K562 (cell line): ENCODE data around the gene PATE3. TPM values are rescaled to one million over a fixed set of nuclear protein-coding genes. Genes with fewer than 3 reads are reported as not detected.

Experiments
- ATAC-seq: fragments of 200-7000 bp; cut with Tn5 transposase; 3 replicates; pipeline ENCODE4 v1.9.1; 2020; ENCODE audit warnings: moderate library complexity
- BruUV-seq: library from RNA; stranded (reverse); fragments of 400-500 nt; replicated peaks from 2 replicates; lab custom pipeline; 2021; lab: Mats Ljungman, UMichigan
- CTCF ChIA-PET: fragments of 300-600 bp; formaldehyde crosslinking; extraction: SDS; loops from one replicate; lab custom pipeline; 2021; ENCODE audit warnings: low intra/inter-chr PET ratio; lab: Yijun Ruan, JAX
- POLR2A ChIA-PET: fragments of 300-600, 350-650 bp; sonication (Branson Sonifier 250); formaldehyde crosslinking; extraction: SDS; loops from one replicate; lab custom pipeline; 2021; ENCODE audit warnings: antibody characterized with exemption, inconsistent platforms; lab: Yijun Ruan, JAX
- DNase-seq, 4 experiments: peaks; one replicate each; pipeline versions ENCODE4 v3.0.0 to v3.0.0-alpha.2; 2011 to 2018; ENCODE audit warnings: low spot score in 3 of 4, mixed read lengths in 3 of 4; ENCODE audit errors: extremely low read depth in 1 of 4
- FAIRE-seq: peaks from 2 replicates; lab custom pipeline; 2011; peaks lifted over from hg19 to GRCh38; lab: Jason Lieb, UNC
- H2AFZ ChIP-seq: 2 replicates; pipeline ENCODE4 v1.6.0; 2011; ENCODE audit warnings: low read depth, low read length, control low read depth, inconsistent platforms
- H3K27ac ChIP-seq: fragments of 200-600 bp; 3 replicates; pipeline ENCODE4 v1.8.0; 2011; ENCODE audit warnings: low read depth, mild to moderate bottlenecking, control low read depth, inconsistent platforms, low read length, moderate library complexity, mixed read lengths; ENCODE audit errors: extremely low read depth
- H3K27me3 ChIP-seq, 2 experiments: fragments of 300-600 bp in 1 of 2; 2 replicates in 1 of 2; 3 replicates in 1 of 2; pipeline versions ENCODE4 v1.6.0 to v1.8.0; 2011; ENCODE audit warnings: inconsistent platforms in 2 of 2, low read length in 2 of 2, mild to moderate bottlenecking in 1 of 2, mixed read lengths in 1 of 2, moderate library complexity in 1 of 2; ENCODE audit not compliant: control insufficient read depth in 2 of 2, insufficient read depth in 2 of 2
- H3K36me3 ChIP-seq: fragments of 300-600 bp; 3 replicates; pipeline ENCODE4 v1.8.0; 2011; ENCODE audit warnings: mild to moderate bottlenecking, low read length, inconsistent platforms; ENCODE audit not compliant: control insufficient read depth, insufficient read depth
- H3K4me1 ChIP-seq, 2 experiments: fragments of 200-600 bp in 1 of 2; replicated peaks in 1 of 2; 2 replicates in 1 of 2; 3 replicates in 1 of 2; pipeline versions ENCODE4 v1.5.1 to v1.8.0; 2011; ENCODE audit warnings: inconsistent platforms in 2 of 2, low read length in 2 of 2, mild to moderate bottlenecking in 1 of 2, mixed read lengths in 1 of 2, moderate library complexity in 1 of 2; ENCODE audit not compliant: control insufficient read depth in 2 of 2, insufficient read depth in 2 of 2
- H3K4me2 ChIP-seq: 2 replicates; pipeline ENCODE4 v1.6.1; 2011; ENCODE audit warnings: low read length, control low read depth, inconsistent platforms, mixed read lengths; ENCODE audit not compliant: insufficient read depth
- H3K4me3 ChIP-seq: fragments of 200-600 bp; sonication (generic), shearing (Covaris generic); 2 replicates; pipeline ENCODE4 v1.5.1; 2016; ENCODE audit warnings: control low read depth, inconsistent platforms
- H3K79me2 ChIP-seq: fragments of 200-600 bp; 3 replicates; pipeline ENCODE4 v1.8.0; 2011; ENCODE audit warnings: low read length, inconsistent platforms; ENCODE audit not compliant: control insufficient read depth, insufficient read depth
- H3K9ac ChIP-seq, 2 experiments: 2 replicates each; pipeline versions ENCODE4 v1.6.0 to v1.6.1; 2011; ENCODE audit warnings: low read depth in 2 of 2, low read length in 2 of 2, control low read depth in 1 of 2, inconsistent platforms in 1 of 2, mild to moderate bottlenecking in 1 of 2, mixed read lengths in 1 of 2; ENCODE audit not compliant: insufficient read depth in 1 of 2
- H3K9me1 ChIP-seq: one replicate; pipeline ENCODE4 v1.6.0; 2011; ENCODE audit warnings: inconsistent platforms, mild to moderate bottlenecking, low read length, moderate library complexity; ENCODE audit not compliant: control insufficient read depth, insufficient read depth
- H3K9me3 ChIP-seq: replicated peaks from 2 replicates; pipeline ENCODE4 v1.5.1; 2011; ENCODE audit warnings: low read depth, low read length, inconsistent platforms; ENCODE audit not compliant: control insufficient read depth, insufficient read depth
- H4K20me1 ChIP-seq: replicated peaks from 2 replicates; pipeline ENCODE4 v1.6.1; 2011; ENCODE audit warnings: low read length, inconsistent platforms, mixed read lengths; ENCODE audit not compliant: control insufficient read depth, insufficient read depth
- ATF6 ChIP-seq: sonication (generic); formaldehyde crosslinking; IDR thresholded peaks from 2 replicates; pipeline ENCODE4 v1.4.0; 2020; ENCODE audit warnings: mild to moderate bottlenecking, missing genetic modification reagents
- BRD9 ChIP-seq: fragments of 450-650 bp; IDR thresholded peaks from 2 replicates; pipeline ENCODE4 v1.6.1; 2018; ENCODE audit warnings: low read depth; ENCODE audit not compliant: partially characterized antibody
- CBFA2T3 ChIP-seq: fragments of 450-650 bp; IDR thresholded peaks from 2 replicates; pipeline ENCODE4 v1.6.1; 2017
- CHD1 ChIP-seq: fragments of 200-600 bp; sonication (generic); IDR thresholded peaks from one replicate; pipeline ENCODE4 v1.6.1; 2012; ENCODE audit warnings: mild to moderate bottlenecking, moderate library complexity, low read length, inconsistent platforms
- ETS2 ChIP-seq: IDR thresholded peaks from 2 replicates; pipeline ENCODE4 v1.6.1; 2016; ENCODE audit warnings: borderline replicate concordance, missing genetic modification characterization, mild to moderate bottlenecking, moderate library complexity, missing compliant biosample characterization; ENCODE audit not compliant: poor library complexity, severe bottlenecking
- HDAC6 ChIP-seq: IDR thresholded peaks from 2 replicates; pipeline ENCODE4 v1.6.1; 2012; ENCODE audit warnings: low read depth, mild to moderate bottlenecking, control low read depth, inconsistent platforms, low read length, moderate library complexity
- HEY1 ChIP-seq: fragments of 250-450 bp; sonication (Bioruptor Pico); IDR thresholded peaks from 2 replicates; pipeline ENCODE4 v1.5.0; 2020; ENCODE audit warnings: mild to moderate bottlenecking, moderate library complexity, borderline replicate concordance
- HNRNPK ChIP-seq: fragments of 200-400 bp; formaldehyde crosslinking; IDR thresholded peaks from one replicate; pipeline ENCODE4 v1.6.1; 2018; ENCODE audit warnings: mild to moderate bottlenecking, low read depth, low read length; ENCODE audit not compliant: poor library complexity, severe bottlenecking
- PHB2 ChIP-seq: fragments of 450-650 bp; IDR thresholded peaks from 2 replicates; pipeline ENCODE4 v1.6.1; 2017; ENCODE audit warnings: low read depth
- PPARD ChIP-seq: fragments of 250-450 bp; sonication (Bioruptor Pico); IDR thresholded peaks from 2 replicates; pipeline ENCODE4 v1.8.0; 2022; ENCODE audit warnings: inconsistent platforms, mild to moderate bottlenecking, moderate library complexity
- SPI1 ChIP-seq: IDR thresholded peaks from 2 replicates; pipeline ENCODE4 v1.6.1; 2011; ENCODE audit warnings: low read depth, low read length, control low read depth, borderline replicate concordance
- TOE1 ChIP-seq, 2 experiments: fragments of 450-650 bp in 1 of 2; sonication (generic) in 1 of 2; formaldehyde crosslinking in 1 of 2; IDR thresholded peaks; 2 replicates each; pipeline versions ENCODE4 v1.7.1 to v1.8.0; 2016 to 2022; ENCODE audit warnings: borderline replicate concordance in 2 of 2, mild to moderate bottlenecking in 2 of 2, antibody characterized with exemption in 1 of 2, inconsistent platforms in 1 of 2, low read depth in 1 of 2, missing genetic modification reagents in 1 of 2, moderate library complexity in 1 of 2
- ZBTB12 ChIP-seq: fragments of 250-450 bp; sonication (Bioruptor Pico); IDR thresholded peaks from 2 replicates; pipeline ENCODE4 v1.4.0; 2020
- ZBTB34 ChIP-seq: fragments of 250-450 bp; sonication (Bioruptor Pico); IDR thresholded peaks from 2 replicates; pipeline ENCODE4 v1.8.0; 2021; ENCODE audit warnings: mild to moderate bottlenecking, moderate library complexity
- ZNF239 ChIP-seq: fragments of 250-450 bp; sonication (Bioruptor Pico); IDR thresholded peaks from 2 replicates; pipeline ENCODE4 v1.4.0; 2020; ENCODE audit warnings: mild to moderate bottlenecking
- ZNF79 ChIP-seq: fragments of 250-450 bp; sonication (Bioruptor Pico); IDR thresholded peaks from 2 replicates; pipeline ENCODE4 v1.4.0; 2020; ENCODE audit warnings: low read depth, mild to moderate bottlenecking, moderate library complexity
- ZSCAN32 ChIP-seq: fragments of 450-650 bp; formaldehyde crosslinking; IDR thresholded peaks from 2 replicates; pipeline ENCODE4 v1.4.0; 2020; ENCODE audit warnings: mild to moderate bottlenecking, moderate library complexity
- WGBS: fragments of 100-300 bp; shearing (Covaris generic); methylation state at CpG from one replicate; pipeline ENCODE4 v1.1.6; 2016; ENCODE audit warnings: low coverage, mixed read lengths; ENCODE audit not compliant: insufficient coverage; ENCODE audit errors: missing lambda C conversion rate; 5-methylcytosine and 5-hydroxymethylcytosine counted together
- in situ Hi-C: fragments of 300-500 bp; cut with MboI; formaldehyde crosslinking; loops from 4 replicates; pipeline ENCODE4 v1.15.0; 2018; ENCODE audit warnings: inconsistent platforms, mixed read lengths
- intact Hi-C: fragments of 100-400 bp; cut with micrococcal nuclease; formaldehyde crosslinking; loops from 2 replicates; pipeline ENCODE4 v1.14.2; 2022
- polyA plus RNA-seq, 8 experiments: library from polyadenylated mRNA; depleted of rRNA in 4 of 8; stranded (reverse) in 5 of 8; unstranded in 3 of 8; fragments of >200 nt; fragmentation: Nextera tagmentation in 2 of 8; fragmentation: Illumina TruSeq in 1 of 8; extraction: Ambion mirVana in 2 of 8; extraction: Trizol in 1 of 8; gene quantifications; 2 replicates each; pipeline versions ENCODE4 v1.2.1 to v1.2.3, GENCODE V29; 2011 to 2014; ENCODE audit warnings: inconsistent platforms in 1 of 8, missing spikeins in 1 of 8
- total RNA-seq, 7 experiments: library from RNA; depleted of rRNA in 6 of 7; stranded (reverse); fragments of >200 nt in 6 of 7; fragmentation: Illumina TruSeq in 2 of 7; extraction: Trizol in 2 of 7; gene quantifications; 2 replicates each; pipeline versions ENCODE4 v1.2.1 to v1.2.3, GENCODE V29; 2011 to 2021; ENCODE audit warnings: low replicate concordance in 1 of 7

PATE3 gene
- total and polyA plus RNA-seq, 9 of the 15 experiments (the other 6 are each of a cell fraction or from before 2014, with no cell fraction given) = not detected

DNA sequence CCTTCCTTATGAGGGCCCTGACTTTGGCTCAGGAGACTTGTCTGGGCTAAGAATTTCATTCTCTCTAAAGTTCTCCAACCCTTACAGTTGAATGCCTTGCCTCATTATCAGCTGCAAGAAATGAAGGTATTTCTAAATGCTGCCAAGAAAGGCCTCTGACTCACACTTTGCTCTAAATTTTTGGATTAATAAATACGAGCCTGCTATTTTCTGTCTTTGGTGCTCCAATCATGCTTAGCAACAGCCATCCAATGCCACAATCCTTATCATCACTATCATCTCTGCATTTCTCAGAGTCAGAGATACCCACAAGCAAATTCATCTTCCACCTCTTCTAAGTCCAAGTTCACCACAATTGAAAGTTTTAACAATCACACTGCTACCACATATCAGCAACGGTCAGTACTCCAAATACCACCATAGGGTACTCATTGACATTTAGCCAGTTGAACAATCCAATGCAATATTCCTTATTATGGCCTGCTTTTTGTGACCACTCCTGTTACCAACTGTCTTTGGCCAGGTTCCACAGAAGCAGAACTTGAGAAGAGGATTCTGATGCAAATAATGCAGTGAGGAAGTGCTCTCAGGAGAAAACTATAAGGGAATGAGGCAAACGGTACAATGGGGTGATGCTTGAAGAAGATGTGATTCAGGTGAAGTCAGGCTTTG lies 15.0 kb upstream of the PATE3 start (continued):
- TF ChIP-seq PHB2 (no peak), BRD9 (no peak), ATF6 (CRISPR knock-in tag) (no peak), ZNF79 (no peak), CBFA2T3 (no peak), TOE1 (IDR thresholded peaks at IDR 0.05; ENCODE audit: borderline replicate concordance) (no peak), TOE1 (CRISPR knock-in tag; IDR thresholded peaks at IDR 0.05; ENCODE audit: borderline replicate concordance, low read depth) (no peak)

GRCh38 chr11:125773516-125773915 lies 14.4 kb upstream of the PATE3 start:
- ATAC-seq (no peak), DNase-seq (no peak), FAIRE-seq (no peak)
- no TSS peak for BruUV-seq
- intact Hi-C loops (loop anchor here (5.0 kb wide), 1 partner anchor 99 kb away; no protein-coding TSS in a partner anchor), in situ Hi-C loops (no loop called here)
- no peaks in the 10 kb centered on the region for H3K4me1 ChIP-seq
- no peaks in the 10 kb centered on the region for H4K20me1 ChIP-seq
- ChIA-PET POLR2A (interaction anchor here (0.6 kb wide), 1 partner anchor 1952 kb away, joined by 4 read pairs; no protein-coding TSS in a partner anchor), CTCF (no interaction called here)
- WGBS = 0% methylated on average over 3 of the region's 3 CpGs
- no peak overlapping the region for H3K27ac ChIP-seq
- no peak overlapping the region for H3K4me3 ChIP-seq
- no peak overlapping the region for H3K4me2 ChIP-seq
- H3K9me3 ChIP-seq = no peaks in the 10 kb centered on the region
- H3K9me1 ChIP-seq = no peaks in the 10 kb centered on the region
- peaks cover 12% of the 10 kb centered on the region in 2 experiments for H3K27me3 ChIP-seq
- H3K36me3 ChIP-seq = no peaks in the 10 kb centered on the region
- no peaks in the 10 kb centered on the region for H3K79me2 ChIP-seq
- H3K9ac ChIP-seq = no peak overlapping the region
- H2AFZ ChIP-seq = no peak overlapping the region
- TF ChIP-seq ZBTB12 (CRISPR knock-in tag) (no peak), CHD1 (no peak), ZBTB34 (CRISPR knock-in tag) (no peak), SPI1 (no peak), ZSCAN32 (no peak), HEY1 (CRISPR knock-in tag) (no peak), HDAC6 (no peak), HNRNPK (no peak), ETS2 (tag) (no peak), ZNF239 (CRISPR knock-in tag) (no peak), PPARD (CRISPR knock-in tag) (no peak)
